ENCODE measurements around the gene PDE10A.
"Not testable (repeated sequence)": the region's sequence is repeated elsewhere in the genome, so short reads cannot be mapped to it uniquely, and the experiment has no call there.

Gene PDE10A

GRCh38 chr6:165615636-165616035 lies 47.4 kb downstream of the PDE10A start:
- TF ChIP-seq CTCF (IDR thresholded peaks at IDR 0.05; ENCODE audit: poor library complexity, severe bottlenecking), result no peak
- DNase-seq (ENCODE audit: low spot score), result no peak
- Histone ChIP-seq H3K4me1 (ENCODE audit: insufficient read depth, poor library complexity, severe bottlenecking) (no peaks in the 10 kb centered on the region), H3K9me3 (ENCODE audit: severe bottlenecking) (no peaks in the 10 kb centered on the region), H3K27me3 (ENCODE audit: insufficient read depth, poor library complexity, severe bottlenecking) (no peaks in the 10 kb centered on the region), H3K4me3 (ENCODE audit: severe bottlenecking) (no peak overlapping the region), H3K36me3 (ENCODE audit: low read depth) (no peaks in the 10 kb centered on the region), H3K27ac (ENCODE audit: poor library complexity, severe bottlenecking) (no peak overlapping the region)
- ATAC-seq (ENCODE audit: low read depth), result no peak

GRCh38 chr6:165611294-165611693 lies 51.7 kb downstream of the PDE10A start:
- no peak for TF ChIP-seq CTCF (IDR thresholded peaks at IDR 0.05; ENCODE audit: poor library complexity, severe bottlenecking)
- H3K4me3 ChIP-seq (ENCODE audit: severe bottlenecking), result no peak overlapping the region

GRCh38 chr6:165608577-165608976 lies 54.5 kb downstream of the PDE10A start:
- not testable (repeated sequence) for ATAC-seq (ENCODE audit: low read depth); H3K4me3 ChIP-seq (ENCODE audit: severe bottlenecking); H3K27ac ChIP-seq (ENCODE audit: poor library complexity, severe bottlenecking); DNase-seq (ENCODE audit: low spot score); H3K27me3 ChIP-seq (ENCODE audit: insufficient read depth, poor library complexity, severe bottlenecking); H3K9me3 ChIP-seq (ENCODE audit: severe bottlenecking); H3K36me3 ChIP-seq (ENCODE audit: low read depth); H3K4me1 ChIP-seq (ENCODE audit: insufficient read depth, poor library complexity, severe bottlenecking)

More at GRCh38 chr6:165611294-165611693, 51.7 kb downstream of the PDE10A start:
- Histone ChIP-seq H3K4me1 (ENCODE audit: insufficient read depth, poor library complexity, severe bottlenecking) (no peaks in the 10 kb centered on the region), H3K27me3 (ENCODE audit: insufficient read depth, poor library complexity, severe bottlenecking) (no peaks in the 10 kb centered on the region), H3K36me3 (ENCODE audit: low read depth) (no peaks in the 10 kb centered on the region), H3K27ac (ENCODE audit: poor library complexity, severe bottlenecking) (no peak overlapping the region), H3K9me3 (ENCODE audit: severe bottlenecking) (no peaks in the 10 kb centered on the region)
- ATAC-seq (ENCODE audit: low read depth) (no peak), DNase-seq (ENCODE audit: low spot score) (no peak)

- no peak overlapping the region for H3K4me3 ChIP-seq (ENCODE audit: severe bottlenecking)
- no peaks in the 10 kb centered on the region for H3K36me3 ChIP-seq (ENCODE audit: low read depth)
- ATAC-seq (ENCODE audit: low read depth) (no peak), DNase-seq (ENCODE audit: low spot score) (no peak)
- no peaks in the 10 kb centered on the region for H3K4me1 ChIP-seq (ENCODE audit: insufficient read depth, poor library complexity, severe bottlenecking)
- H3K9me3 ChIP-seq (ENCODE audit: severe bottlenecking), result no peaks in the 10 kb centered on the region
- TF ChIP-seq CTCF (IDR thresholded peaks at IDR 0.05; ENCODE audit: poor library complexity, severe bottlenecking), result no peak
- no peaks in the 10 kb centered on the region for H3K27me3 ChIP-seq (ENCODE audit: insufficient read depth, poor library complexity, severe bottlenecking)
- no peak overlapping the region for H3K27ac ChIP-seq (ENCODE audit: poor library complexity, severe bottlenecking)
Observed at GRCh38 chr6:165606740-165607008, 56.4 kb downstream of the PDE10A start.

- Histone ChIP-seq H3K9me3 (ENCODE audit: severe bottlenecking) (no peaks in the 10 kb centered on the region), H3K27me3 (ENCODE audit: insufficient read depth, poor library complexity, severe bottlenecking) (no peaks in the 10 kb centered on the region), H3K4me3 (ENCODE audit: severe bottlenecking) (no peak overlapping the region), H3K27ac (ENCODE audit: poor library complexity, severe bottlenecking) (no peak overlapping the region), H3K4me1 (ENCODE audit: insufficient read depth, poor library complexity, severe bottlenecking) (no peaks in the 10 kb centered on the region), H3K36me3 (ENCODE audit: low read depth) (no peaks in the 10 kb centered on the region)
- no peak for ATAC-seq (ENCODE audit: low read depth)
- TF ChIP-seq CTCF (IDR thresholded peaks at IDR 0.05; ENCODE audit: poor library complexity, severe bottlenecking), result no peak
- DNase-seq (ENCODE audit: low spot score), result no peak
Observed at GRCh38 chr6:165605901-165606739, 56.9 kb downstream of the PDE10A start.
